NCI-H2107 treated with DMSO at 0.1 percent for 48 hours (cell line): ENCODE results near the gene SLCO6A1.
"Not testable (repeated sequence)": the region's sequence is repeated elsewhere in the genome, so short reads cannot be mapped to it uniquely, and the experiment has no call there.

ENCODE experiments used
- DNase-seq: peaks from one replicate; lab custom pipeline; 2025; ENCODE audit not compliant: unreplicated experiment; lab: John Stamatoyannopoulos, UW

The SLCO6A1 gene, protein sequence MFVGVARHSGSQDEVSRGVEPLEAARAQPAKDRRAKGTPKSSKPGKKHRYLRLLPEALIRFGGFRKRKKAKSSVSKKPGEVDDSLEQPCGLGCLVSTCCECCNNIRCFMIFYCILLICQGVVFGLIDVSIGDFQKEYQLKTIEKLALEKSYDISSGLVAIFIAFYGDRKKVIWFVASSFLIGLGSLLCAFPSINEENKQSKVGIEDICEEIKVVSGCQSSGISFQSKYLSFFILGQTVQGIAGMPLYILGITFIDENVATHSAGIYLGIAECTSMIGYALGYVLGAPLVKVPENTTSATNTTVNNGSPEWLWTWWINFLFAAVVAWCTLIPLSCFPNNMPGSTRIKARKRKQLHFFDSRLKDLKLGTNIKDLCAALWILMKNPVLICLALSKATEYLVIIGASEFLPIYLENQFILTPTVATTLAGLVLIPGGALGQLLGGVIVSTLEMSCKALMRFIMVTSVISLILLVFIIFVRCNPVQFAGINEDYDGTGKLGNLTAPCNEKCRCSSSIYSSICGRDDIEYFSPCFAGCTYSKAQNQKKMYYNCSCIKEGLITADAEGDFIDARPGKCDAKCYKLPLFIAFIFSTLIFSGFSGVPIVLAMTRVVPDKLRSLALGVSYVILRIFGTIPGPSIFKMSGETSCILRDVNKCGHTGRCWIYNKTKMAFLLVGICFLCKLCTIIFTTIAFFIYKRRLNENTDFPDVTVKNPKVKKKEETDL

DNA sequence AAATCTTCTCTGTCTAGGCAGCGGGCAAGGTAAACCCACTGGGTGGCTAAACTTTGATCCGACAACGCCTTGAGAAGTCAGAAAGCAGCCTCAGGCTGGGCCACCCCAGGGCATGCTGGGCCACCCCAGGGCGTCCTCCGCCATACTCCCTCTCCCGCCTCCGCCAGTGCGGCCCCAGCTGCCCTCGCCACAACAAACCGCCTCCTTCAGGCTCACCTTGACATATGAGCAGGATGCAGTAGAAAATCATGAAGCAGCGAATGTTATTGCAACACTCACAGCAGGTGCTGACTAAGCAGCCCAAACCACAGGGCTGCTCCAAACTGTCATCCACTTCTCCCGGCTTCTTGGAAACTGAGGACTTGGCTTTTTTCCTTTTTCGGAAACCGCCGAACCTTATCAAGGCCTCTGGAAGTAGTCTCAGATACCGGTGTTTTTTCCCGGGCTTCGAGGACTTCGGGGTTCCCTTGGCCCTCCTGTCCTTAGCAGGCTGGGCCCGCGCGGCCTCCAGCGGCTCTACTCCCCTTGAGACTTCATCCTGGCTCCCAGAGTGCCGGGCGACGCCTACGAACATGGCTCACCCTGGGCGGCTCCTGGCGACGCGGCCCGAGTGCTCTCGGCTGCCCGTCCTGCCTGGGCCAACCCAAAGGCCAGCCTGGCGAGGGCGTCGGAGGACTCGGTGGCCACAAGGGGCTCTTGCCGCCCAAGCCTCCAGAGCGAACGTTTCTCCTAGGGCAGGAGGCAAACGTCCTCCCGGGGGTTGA lies at the start of gene SLCO6A1:
Gene SLCO6A1 (minus strand): TSS at position 731 of the 764 bp plus-strand sequence. CDS start 157 bp downstream, at position 574.
- DNase-seq = no peak

DNA sequence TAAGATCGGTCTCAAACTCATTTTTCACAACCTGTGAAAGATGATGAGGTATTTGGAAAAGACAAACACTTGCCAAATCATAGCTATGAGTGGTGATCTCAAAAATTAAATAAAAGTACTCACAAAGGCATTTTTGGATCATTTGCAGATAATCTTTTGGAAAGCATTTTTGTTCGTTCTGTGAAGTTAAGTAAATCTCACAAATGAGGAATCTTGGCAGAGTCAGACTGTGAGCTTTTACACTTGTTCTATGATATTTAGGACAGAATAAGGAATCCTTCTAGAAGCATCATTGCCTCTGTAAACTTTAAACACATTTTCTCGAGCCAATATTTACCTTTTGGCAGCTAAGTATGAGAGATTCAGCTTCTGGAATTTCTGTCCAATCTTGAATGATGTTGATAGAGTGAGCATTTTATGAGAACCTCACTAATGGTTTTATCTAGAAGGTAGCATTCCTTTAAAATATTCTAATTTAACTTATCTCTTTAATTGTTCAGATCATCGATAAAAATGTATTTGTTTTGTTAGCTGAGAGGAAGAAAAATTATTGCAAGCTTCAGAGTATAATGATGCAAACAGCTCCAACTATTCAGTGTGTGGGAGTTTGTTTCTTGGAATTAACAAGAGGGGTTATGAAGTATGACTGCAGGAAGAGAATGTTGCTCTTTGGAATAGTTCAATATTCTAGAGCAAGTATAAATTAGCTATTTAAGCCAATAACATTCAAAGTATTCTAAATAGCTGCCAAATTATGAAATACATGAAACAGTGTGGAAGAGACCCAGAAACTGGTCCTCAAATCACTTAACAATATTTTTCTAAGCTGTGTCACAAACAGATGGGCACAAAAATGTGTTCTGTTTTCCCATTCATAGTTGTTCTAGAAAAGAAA lies 48.6 kb upstream of the SLCO6A1 start:
- no peak for DNase-seq

DNA sequence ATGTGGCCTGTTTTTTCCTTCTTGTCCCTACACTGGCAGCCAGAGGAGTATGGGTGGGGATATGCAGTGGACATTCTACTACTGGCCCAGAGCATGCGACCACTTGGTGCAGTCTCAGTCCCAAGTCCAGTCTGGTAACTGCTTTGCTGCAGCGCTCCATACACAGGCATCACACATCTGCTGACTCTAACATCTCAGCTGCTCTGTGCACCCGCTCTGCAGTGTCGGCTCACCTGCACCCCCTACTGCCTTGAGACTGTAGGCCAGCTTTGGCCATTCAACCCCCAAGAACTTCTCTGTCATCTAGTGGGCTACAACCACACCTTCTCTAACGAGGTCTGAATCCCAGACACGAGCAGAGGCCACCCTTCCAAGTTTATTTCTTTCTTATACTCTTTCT lies 46.4 kb upstream of the SLCO6A1 start:
- DNase-seq = no peak

DNA sequence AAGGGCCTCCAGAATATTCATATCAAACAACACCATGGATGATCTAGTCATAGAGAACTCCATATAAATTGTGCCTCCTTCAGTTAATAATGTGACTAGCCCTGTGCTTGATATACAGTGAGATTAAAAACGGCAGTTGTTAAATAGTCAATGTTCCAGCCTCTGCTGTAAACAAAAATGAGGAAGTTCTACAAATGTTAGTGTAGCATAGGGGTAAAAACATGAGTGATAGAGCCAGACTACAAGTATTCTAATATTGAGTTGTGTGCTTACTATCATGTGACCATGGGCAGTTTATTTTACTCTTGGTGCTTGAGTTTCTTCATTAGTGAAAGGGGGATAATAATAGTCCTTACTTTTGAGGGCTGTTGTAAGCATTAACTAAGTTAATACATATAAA lies 43.3 kb upstream of the SLCO6A1 start:
- DNase-seq = no peak

DNA sequence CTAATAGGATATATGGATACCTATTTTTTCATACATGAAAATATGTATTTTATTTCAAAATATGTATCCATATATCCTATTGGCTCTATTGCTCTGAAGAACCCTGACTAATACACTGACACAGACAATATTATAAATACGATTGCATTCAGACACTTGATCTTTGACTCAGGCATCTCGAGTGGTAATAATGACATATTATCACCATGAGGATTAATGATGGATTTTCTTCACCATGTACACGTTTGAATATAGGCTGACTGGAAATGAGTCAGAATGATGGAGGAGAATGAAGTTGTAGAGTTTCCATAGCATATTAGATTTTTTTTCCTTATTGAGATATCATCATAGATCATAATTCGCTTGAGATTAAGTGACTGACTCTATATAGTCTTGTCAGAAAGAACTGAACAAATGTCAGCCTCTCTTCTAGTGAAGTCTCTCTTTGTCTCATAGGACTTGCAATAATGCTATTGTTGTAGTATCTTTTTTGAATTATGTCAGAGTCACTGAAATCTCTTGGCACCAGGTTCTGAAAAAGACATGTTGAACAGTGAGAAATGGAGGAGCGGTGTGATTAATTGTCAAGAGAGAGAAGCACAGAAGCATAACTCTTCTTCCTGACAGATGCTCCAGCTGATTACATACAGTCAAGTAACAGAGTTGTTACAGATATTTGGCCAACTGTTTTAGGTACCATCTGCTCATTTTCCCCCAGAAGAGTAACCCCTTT lies 41.4 kb upstream of the SLCO6A1 start:
- DNase-seq = no peak

DNA sequence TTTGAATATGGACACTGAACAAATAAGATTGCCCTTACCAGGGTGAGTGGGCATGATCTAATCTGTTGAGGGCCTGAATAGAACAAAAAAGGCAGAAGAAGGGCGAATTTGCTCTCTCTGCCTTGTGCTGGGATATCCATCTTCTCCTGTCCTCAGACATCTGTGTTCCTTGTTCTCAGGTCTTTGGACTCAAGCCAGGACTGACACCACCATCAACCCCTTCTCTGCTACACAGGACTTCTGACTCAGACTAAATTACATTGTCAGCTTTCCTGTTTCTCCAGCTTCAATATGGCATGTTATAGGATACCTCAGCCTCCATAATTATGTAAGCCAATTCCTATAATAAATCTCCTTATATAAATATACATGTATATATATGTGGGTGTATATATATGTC lies 40.8 kb upstream of the SLCO6A1 start:
- DNase-seq = no peak

DNA sequence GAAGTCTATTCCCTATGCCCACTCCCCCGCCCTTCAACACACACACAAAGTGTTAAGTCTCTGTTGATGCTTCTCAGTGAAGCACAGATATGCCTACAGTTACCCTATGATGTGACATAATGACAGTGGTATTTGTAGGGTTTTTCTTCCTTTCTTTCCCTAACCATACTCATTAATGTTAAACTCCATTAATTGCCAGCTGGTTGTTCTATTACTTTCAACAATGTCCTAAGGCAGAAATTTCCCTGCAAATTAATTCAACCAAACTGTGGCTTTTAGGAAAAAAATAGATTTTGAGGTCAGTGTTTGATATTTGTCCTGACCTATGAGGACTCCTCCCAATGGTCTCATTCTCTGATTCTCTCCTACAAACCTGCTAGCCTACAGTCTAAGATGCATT lies 38.2 kb upstream of the SLCO6A1 start:
- no peak for DNase-seq

DNA sequence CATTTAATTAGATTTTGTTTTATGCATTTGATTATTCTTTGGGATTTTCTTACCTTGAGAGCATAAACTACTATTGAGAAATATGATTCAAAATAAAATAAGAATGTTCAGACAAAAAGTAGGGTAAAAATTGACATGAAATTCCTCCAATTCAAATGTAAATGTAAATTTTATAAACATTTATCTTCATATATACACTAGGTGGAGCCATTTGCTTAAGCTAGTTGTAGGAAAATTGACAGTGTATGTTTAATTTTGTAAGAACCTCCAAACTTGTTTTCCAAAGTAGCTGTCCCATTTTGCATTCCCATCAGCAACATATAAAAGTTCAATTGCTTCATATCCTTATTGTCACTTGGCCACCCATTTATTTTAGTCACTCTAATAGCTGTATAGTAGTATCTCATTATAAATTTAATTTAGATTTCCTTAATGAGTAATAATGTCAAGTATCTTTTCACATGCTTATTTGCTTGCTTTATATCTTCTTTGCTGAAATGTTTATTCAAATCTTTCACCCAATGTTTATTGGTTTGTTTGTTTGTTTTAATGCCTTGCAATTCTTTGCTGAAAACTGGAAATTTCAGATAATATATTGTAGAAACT lies 37.6 kb upstream of the SLCO6A1 start:
- DNase-seq = peak; percentile 12

DNA sequence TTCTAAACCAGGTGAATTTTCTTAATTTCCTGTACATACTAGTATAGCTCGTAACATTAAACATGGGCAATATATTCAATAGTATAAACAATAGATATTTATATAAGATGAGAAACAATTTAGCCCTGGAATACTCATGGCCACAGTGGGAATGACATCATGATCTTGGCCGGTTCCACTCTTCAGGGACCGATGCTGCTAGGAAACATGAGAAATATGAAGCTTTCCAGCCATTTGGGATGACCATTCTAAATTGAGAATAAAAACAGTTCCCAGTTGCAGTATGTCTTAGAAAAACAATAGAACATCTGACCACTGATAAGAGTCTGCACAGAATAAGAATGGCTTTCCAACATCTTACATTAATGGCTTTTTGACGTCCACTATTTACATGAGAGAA lies 33.3 kb upstream of the SLCO6A1 start:
- DNase-seq = no peak

DNA sequence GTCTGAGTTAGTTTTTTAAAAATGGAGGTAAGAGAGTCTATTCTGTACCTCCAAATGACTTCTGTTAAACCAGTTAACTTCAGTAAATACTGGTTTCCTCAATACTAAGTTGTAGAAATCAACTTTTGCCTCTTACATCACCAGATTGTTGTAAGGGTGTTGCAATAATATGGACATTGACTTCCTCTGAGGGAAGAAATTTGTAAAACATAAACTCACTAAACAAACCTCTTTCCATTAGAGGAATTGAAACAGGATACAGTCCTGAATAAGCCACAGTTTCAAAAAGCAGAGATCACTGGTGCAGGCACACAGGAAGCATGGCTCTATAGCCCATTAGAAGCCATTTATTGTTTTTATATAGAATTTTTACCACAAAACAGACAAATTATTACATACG lies 32.7 kb upstream of the SLCO6A1 start:
- DNase-seq = no peak

DNA sequence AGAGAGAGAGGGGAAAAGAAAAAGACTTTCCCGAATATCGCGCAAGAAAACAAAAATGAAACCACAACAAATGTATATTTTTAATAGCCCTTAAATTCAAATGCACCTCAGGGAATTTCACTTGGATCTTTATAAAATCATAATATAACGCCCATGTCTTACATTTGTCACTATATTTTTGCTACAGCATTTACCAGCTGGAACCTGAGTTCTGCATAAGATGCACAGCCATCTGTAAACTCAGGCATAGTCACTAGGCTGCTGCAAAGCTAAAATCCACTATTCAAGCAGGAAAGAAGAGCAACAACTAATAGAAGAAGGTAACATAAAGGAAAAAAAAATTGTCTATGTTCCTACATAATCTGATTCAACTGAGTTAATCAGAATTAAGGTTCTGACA lies 30.6 kb upstream of the SLCO6A1 start:
- DNase-seq = no peak

DNA sequence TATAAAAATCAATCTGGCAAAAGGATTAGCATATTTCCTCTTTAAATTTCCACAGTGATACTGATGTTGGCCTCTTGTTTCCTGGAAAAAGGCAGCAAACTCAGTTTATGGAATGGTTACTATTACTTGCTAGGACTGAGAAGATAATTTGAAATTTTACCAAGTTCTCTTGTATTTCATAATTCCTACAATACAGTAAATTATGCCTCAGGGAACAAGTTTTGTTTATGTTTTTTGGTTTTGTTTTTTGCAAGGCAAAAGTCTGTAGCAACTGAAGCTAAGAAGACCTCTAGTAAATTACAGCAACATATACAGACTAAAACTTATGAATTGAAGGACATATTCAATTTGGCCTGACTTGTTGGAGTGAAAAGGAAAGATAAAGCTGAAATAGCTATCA lies 30.2 kb upstream of the SLCO6A1 start:
- DNase-seq = no peak

DNA sequence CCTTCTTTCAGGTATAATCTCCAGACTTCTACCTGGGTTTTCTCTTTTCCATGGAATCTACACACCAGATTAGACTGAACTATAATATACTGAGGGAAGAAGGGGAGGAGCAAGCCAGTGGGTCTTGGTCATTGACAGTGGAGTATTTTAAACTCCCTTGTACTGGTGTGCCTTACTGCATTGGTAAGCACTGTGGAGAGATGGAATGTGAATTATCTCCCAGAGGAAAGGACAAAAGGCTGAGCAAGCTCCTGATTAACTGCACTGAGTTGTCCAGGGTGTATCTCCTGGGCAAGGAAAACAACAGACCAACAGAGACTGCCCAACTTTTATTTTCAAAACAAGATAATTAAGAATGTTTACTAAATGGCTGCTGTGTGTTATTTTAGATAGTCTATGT lies 29.8 kb upstream of the SLCO6A1 start:
- DNase-seq = no peak

DNA sequence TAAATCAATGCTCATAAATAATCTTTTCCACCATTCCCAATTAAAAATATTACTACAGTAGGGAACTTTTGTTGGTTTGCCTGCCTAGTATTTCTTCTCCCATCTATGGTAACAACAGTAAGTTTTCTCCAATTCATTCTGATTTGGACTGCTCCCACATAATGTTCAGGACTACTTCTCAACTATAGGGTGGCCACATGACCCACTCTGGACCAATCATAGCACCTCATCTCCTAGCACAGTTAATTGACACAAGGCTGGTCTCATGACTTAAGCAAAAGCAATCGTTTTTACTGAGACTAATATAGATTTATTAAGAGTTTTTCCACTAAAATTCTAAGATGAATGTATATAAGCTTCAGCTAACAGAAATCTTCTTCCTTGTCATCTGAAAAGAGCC lies 28.7 kb upstream of the SLCO6A1 start:
- no peak for DNase-seq

DNA sequence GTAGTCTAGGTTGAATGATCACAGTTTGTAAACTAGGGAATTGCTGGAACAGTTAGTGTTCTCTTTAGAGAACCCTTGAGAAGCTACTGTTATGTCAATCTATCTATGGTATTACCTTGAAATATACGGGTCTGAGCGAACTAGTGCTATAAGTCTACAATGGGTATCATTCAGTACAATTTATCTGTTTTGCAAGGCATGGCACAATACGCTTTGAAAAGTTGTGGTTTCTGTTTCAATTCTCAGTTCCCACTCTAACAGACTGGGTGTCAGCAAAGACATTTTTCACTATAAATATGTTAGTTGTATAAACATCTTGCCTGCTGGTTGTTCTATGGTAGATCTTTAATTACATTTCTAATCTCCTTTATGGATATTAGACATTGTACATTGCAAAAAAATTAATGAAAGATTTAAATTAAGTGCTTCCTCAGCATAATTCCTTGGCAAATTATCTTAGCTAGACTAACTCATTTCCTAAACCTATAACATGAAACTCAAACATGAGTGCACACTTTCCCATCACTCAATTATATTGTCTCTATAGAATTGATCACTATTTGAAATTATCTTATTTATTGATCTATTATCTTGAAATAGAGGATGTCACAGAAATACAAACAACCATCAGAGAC lies 24.9 kb upstream of the SLCO6A1 start:
- no peak for DNase-seq

DNA sequence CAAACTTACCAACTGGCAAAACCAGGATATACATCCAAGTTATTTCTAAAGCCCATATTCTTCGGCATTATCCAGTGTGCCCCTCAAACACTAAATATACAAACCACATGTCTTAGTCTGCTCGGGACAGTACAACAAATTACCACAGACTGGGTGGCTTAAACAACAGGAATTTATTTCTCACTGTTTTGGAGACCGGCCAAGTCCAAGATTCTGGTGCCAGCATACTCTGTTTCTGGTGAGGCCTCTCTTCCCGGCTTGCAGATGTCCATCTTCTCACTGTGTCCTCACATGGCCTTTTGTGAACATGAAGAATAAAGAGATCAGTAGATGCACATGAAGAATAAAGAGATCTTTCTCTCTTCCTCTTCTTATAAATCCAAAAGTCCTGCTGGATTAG lies 12.9 kb upstream of the SLCO6A1 start:
- no peak for DNase-seq

DNA sequence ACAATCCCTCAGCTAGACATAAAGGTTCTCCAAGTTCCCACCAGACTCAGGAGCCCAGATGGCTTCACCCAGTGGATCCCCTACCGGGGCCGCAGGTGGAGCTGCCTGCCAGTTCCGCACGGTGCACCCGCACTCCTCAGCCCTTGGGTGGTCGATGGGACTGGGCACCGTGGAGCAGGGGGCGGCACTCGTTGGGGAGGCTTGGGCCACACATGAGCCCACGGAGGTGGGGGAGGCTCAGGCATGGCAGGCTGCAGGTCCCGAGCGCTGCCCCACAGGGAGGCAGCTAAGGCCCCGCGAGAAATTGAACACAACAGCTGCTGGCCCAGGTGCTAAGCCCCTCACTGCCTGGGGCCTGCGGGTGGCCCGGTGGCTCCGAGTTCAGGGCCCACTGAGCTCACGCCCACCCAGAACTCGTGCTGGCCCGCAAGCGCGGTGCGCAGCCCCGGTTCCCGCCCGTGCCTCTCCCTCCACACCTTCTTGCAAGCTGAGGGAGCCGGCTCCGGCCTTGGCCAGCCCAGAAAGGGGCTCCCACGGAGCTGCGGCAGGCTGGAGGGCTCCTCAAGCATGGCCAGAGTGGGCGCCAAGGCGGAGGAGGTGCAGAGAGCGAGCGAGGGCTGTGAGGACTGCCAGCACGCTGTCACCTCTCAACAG lies 7.4 kb downstream of the SLCO6A1 start:
- not testable (repeated sequence) for DNase-seq

DNA sequence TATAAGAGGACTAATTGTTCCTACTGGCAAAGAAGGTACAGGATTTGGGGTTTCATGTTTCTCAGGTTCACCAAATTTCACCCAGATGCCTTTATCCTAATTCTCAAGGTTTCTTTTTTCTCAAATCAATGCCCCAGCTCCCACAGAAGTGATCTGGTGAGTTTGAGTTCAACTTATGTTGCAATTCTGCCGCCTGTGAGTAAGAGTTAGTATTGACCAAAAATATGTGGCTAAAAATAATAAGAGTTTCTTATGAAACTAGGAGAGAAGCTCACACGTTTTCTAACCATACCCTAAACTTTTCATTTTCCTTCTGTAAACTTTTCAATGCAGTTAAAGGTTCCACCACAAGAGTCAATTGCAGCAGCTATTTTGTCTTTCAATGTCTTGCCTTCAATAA lies 15.1 kb downstream of the SLCO6A1 start:
- no peak for DNase-seq
